Neuronal stem cell (in vitro differentiated cells): Measurements from ENCODE around the gene KSR2.

Experiments used
- DNase-seq: peaks from one replicate; pipeline ENCODE4 v3.0.0-alpha.2; 2013; ENCODE audit warnings: low spot score
- H2AFZ ChIP-seq: one replicate; pipeline ENCODE4 v1.6.1; 2013; ENCODE audit warnings: mild to moderate bottlenecking, low read length, inconsistent platforms
- H2AK5ac ChIP-seq: 2 replicates; pipeline ENCODE4 v1.6.1; 2013; ENCODE audit warnings: low read depth, mild to moderate bottlenecking, inconsistent platforms, low read length, moderate library complexity, mixed read lengths
- H2BK120ac ChIP-seq: 2 replicates; pipeline ENCODE4 v1.6.1; 2013; ENCODE audit warnings: low read depth, mild to moderate bottlenecking, inconsistent platforms, low read length, moderate library complexity, mixed read lengths
- H2BK12ac ChIP-seq: one replicate; pipeline ENCODE4 v1.6.1; 2013; ENCODE audit warnings: low read length, inconsistent platforms
- H2BK15ac ChIP-seq: 2 replicates; pipeline ENCODE4 v1.6.1; 2013; ENCODE audit warnings: mild to moderate bottlenecking, low read length, inconsistent platforms, mixed read lengths
- H2BK5ac ChIP-seq: one replicate; pipeline ENCODE4 v1.6.1; 2013; ENCODE audit warnings: inconsistent platforms, mild to moderate bottlenecking, low read length, moderate library complexity
- H3K14ac ChIP-seq: one replicate; pipeline ENCODE4 v1.6.1; 2013; ENCODE audit warnings: low read length, inconsistent platforms
- H3K18ac ChIP-seq: 2 replicates; pipeline ENCODE4 v1.6.1; 2013; ENCODE audit warnings: low read length, inconsistent platforms
- H3K23ac ChIP-seq: 2 replicates; pipeline ENCODE4 v1.6.1; 2013; ENCODE audit warnings: low read depth, mild to moderate bottlenecking, mixed read lengths, low read length, inconsistent platforms; ENCODE audit not compliant: poor library complexity
- H3K27ac ChIP-seq: replicated peaks from 3 replicates; pipeline ENCODE4 v1.5.1; 2013; ENCODE audit warnings: low read length, inconsistent platforms
- H3K27me3 ChIP-seq, 3 experiments: 2 replicates each; pipeline ENCODE4 v1.6.1; 2013; ENCODE audit warnings: low read length in 3 of 3, mild to moderate bottlenecking in 2 of 3, inconsistent platforms in 1 of 3, low read depth in 1 of 3, mixed read lengths in 1 of 3, moderate library complexity in 1 of 3; ENCODE audit not compliant: control insufficient read depth in 3 of 3, insufficient read depth in 3 of 3
- H3K36me3 ChIP-seq, 2 donors: replicated peaks in 1 of 2; 2 replicates each; pipeline ENCODE4 v1.6.1; 2013; ENCODE audit warnings: low read length in 2 of 2; ENCODE audit not compliant: control insufficient read depth in 2 of 2, insufficient read depth in 2 of 2
- H3K4ac ChIP-seq: 2 replicates; pipeline ENCODE4 v1.6.1; 2013; ENCODE audit warnings: inconsistent platforms, mild to moderate bottlenecking, low read length, moderate library complexity
- H3K4me1 ChIP-seq, 2 donors: 1 replicate in 1 of 2; 2 replicates in 1 of 2; pipeline ENCODE4 v1.6.1; 2013; ENCODE audit warnings: low read length in 2 of 2, low read depth in 1 of 2; ENCODE audit not compliant: control insufficient read depth in 2 of 2, insufficient read depth in 1 of 2
- H3K4me2 ChIP-seq: one replicate; pipeline ENCODE4 v1.6.1; 2013; ENCODE audit warnings: mild to moderate bottlenecking, low read length, inconsistent platforms; ENCODE audit not compliant: insufficient read depth, poor library complexity, severe bottlenecking
- H3K4me3 ChIP-seq, 2 donors: 2 replicates each; pipeline ENCODE4 v1.5.1; 2013; ENCODE audit warnings: low read length in 2 of 2, mild to moderate bottlenecking in 2 of 2, inconsistent platforms in 1 of 2, moderate library complexity in 1 of 2
- H3K79me1 ChIP-seq: one replicate; pipeline ENCODE4 v1.6.1; 2013; ENCODE audit warnings: low read depth, mild to moderate bottlenecking, inconsistent platforms, low read length, moderate library complexity
- H3K9ac ChIP-seq: one replicate; pipeline ENCODE4 v1.6.1; 2013; ENCODE audit warnings: mild to moderate bottlenecking, low read depth, low read length, inconsistent platforms; ENCODE audit not compliant: poor library complexity
- H3K9me3 ChIP-seq, 2 donors: replicated peaks in 1 of 2; 2 replicates each; pipeline versions ENCODE3 to v1.6.1; 2013; ENCODE audit warnings: low read length in 2 of 2, mild to moderate bottlenecking in 2 of 2, inconsistent platforms in 1 of 2, low read depth in 1 of 2, mixed read lengths in 1 of 2, moderate library complexity in 1 of 2; ENCODE audit not compliant: control insufficient read depth in 2 of 2, insufficient read depth in 1 of 2
- H4K8ac ChIP-seq: one replicate; pipeline ENCODE4 v1.6.1; 2013; ENCODE audit warnings: low read depth, mild to moderate bottlenecking, inconsistent platforms, low read length, moderate library complexity
- H4K91ac ChIP-seq: one replicate; pipeline ENCODE4 v1.6.1; 2013; ENCODE audit warnings: low read length, low read depth, mild to moderate bottlenecking, inconsistent platforms; ENCODE audit not compliant: poor library complexity
- WGBS, 2 donors: extraction: QIAGEN DNeasy Blood & Tissue Kit; methylation state at CpG; one replicate each; pipeline ENCODE4 v1.1.7; 2013; ENCODE audit warnings: missing lambda C conversion rate in 2 of 2, mixed read lengths in 1 of 2; ENCODE audit not compliant: insufficient read length in 2 of 2, insufficient replicate concordance in 1 of 2; ENCODE audit errors: extremely low coverage in 2 of 2; 5-methylcytosine and 5-hydroxymethylcytosine counted together

Gene KSR2

DNA sequence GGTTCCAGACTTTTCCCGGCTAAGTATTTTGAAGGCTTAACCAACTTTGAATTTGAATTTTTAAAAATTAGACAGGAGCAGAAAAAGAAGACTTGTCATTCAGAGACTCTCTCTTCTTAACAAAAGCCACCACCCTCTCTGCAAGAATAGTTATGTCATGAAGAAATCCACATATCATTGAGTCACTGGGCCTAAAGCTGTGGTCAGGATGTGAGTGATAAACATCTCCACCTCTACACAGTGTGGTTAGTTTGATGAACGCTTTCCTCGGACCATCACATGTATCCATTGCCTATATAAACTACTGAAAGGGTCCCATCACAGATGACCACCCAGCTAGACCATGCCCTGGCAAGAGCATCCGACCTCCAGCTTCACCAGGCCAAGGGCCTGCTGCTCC lies 226.1 kb downstream of the KSR2 start:
- no CpG with 5 or more reads among the region's 4 CpGs for WGBS, 2 donors
- Histone ChIP-seq H2AFZ (no peak overlapping the region), H2AK5ac (no peak overlapping the region), H2BK12ac (no peak overlapping the region), H2BK15ac (no peak overlapping the region), H3K4me1 (no peaks in the 10 kb centered on the region), H3K14ac (no peak overlapping the region), H3K36me3 (no peaks in the 10 kb centered on the region), H3K4me2 (no peak overlapping the region), H4K8ac (no peak overlapping the region), H3K27ac (no peak overlapping the region), H3K18ac (no peak overlapping the region), H3K79me1 (no peaks in the 10 kb centered on the region), H3K23ac (no peak overlapping the region), H3K9me3 (peaks cover 0 to 2% of the 10 kb centered on the region in 2 donors), H4K91ac (no peak overlapping the region), H2BK5ac (no peak overlapping the region), H3K9ac (no peak overlapping the region), H3K4ac (no peak overlapping the region), H3K27me3 (no peaks in the 10 kb centered on the region), H3K4me3 (no peak overlapping the region), H2BK120ac (no peak overlapping the region)
- no peak for DNase-seq

DNA sequence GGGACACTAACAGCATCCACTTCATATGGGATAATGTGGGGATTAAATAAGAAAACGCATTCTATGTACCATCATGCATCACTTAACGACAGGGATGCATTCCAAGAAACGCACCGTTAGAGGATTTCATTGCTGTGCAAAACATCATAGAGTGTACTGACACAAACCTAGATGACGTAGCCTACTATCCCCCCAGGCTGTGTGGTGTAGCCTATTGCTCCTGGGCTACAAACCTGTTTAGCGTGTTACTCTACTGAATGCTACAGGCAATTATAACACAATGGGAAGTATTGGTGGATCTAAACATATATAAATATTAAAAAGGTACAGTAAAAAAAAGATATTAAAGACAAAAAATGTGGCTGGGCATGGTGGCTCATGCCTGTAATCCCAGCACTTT lies 230.6 kb downstream of the KSR2 start:
- H3K18ac ChIP-seq = no peak overlapping the region
- H2BK15ac ChIP-seq = no peak overlapping the region
- no peak overlapping the region for H3K4me2 ChIP-seq
- H2BK12ac ChIP-seq = no peak overlapping the region
- no peak overlapping the region for H2AK5ac ChIP-seq
- no peak overlapping the region for H2BK5ac ChIP-seq
- no peak overlapping the region for H3K4ac ChIP-seq
- no peaks in the 10 kb centered on the region for H3K36me3 ChIP-seq
- H3K4me1 ChIP-seq = no peaks in the 10 kb centered on the region
- H2AFZ ChIP-seq = no peak overlapping the region
- no peak overlapping the region for H4K91ac ChIP-seq
- H3K14ac ChIP-seq = no peak overlapping the region
- H2BK120ac ChIP-seq = no peak overlapping the region
- H3K27ac ChIP-seq = no peak overlapping the region
- no peak overlapping the region for H3K23ac ChIP-seq
- no CpG with 5 or more reads among the region's 6 CpGs for WGBS, 2 donors
- H3K79me1 ChIP-seq = no peaks in the 10 kb centered on the region
- no peak overlapping the region for H4K8ac ChIP-seq
- H3K4me3 ChIP-seq = no peak overlapping the region
- H3K27me3 ChIP-seq = no peaks in the 10 kb centered on the region
- DNase-seq = no peak
- no peak overlapping the region for H3K9ac ChIP-seq
- H3K9me3 ChIP-seq = peaks cover 0 to 2% of the 10 kb centered on the region in 2 donors

GRCh38 chr12:117733549-117733805 lies 235.3 kb downstream of the KSR2 start:
- DNase-seq = no peak
- Histone ChIP-seq H3K4me1 (no peaks in the 10 kb centered on the region), H3K27ac (no peak overlapping the region), H3K23ac (no peak overlapping the region), H3K4me2 (no peak overlapping the region), H3K14ac (no peak overlapping the region), H3K27me3 (no peaks in the 10 kb centered on the region), H3K9ac (no peak overlapping the region), H3K9me3 (no peaks in the 10 kb centered on the region), H3K79me1 (no peaks in the 10 kb centered on the region), H3K4me3 (no peak overlapping the region), H2BK5ac (no peak overlapping the region), H4K91ac (no peak overlapping the region), H2AK5ac (no peak overlapping the region), H3K36me3 (no peaks in the 10 kb centered on the region), H2BK120ac (no peak overlapping the region), H4K8ac (no peak overlapping the region), H2BK15ac (no peak overlapping the region), H2BK12ac (no peak overlapping the region), H3K4ac (no peak overlapping the region), H2AFZ (no peak overlapping the region), H3K18ac (no peak overlapping the region)
- WGBS, 2 donors = no CpG with 5 or more reads among the region's 1 CpG

DNA sequence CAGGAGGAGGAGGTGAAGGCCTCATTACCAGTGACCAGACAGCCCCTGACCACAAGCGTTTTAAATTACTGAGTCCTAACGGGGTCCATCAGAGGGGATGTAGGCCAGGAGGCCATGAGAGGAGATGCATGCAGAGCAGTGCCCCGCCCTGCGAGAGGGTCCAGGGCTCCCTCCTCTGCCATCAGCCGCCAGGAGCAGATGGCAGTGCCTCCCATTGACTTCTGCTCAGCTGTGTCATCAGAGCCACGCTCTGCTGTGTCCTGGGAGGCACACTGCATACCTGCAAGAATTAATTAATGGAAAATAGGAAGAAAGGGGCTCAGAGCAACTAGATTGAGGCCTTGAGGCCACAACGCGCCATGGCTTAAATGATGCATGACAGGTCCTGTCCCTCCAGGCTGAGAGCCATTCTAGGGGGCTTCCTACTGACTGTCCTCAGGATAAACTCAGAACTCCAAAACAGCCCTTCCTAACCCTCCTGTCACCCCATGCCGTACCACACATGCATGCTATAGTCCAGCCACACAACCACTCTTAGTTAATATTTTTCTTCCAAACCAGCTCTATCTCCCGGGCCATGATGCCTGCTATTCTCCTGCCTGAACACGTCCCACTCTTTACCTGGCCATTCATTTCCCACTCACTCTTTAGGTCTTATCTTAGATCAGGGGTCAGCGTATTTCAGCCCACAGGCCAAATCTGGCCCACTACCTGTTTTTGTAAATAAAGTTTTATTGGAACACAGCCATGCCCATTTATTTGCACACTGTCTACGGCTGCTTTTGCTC lies 235.8 kb downstream of the KSR2 start:
- H2AFZ ChIP-seq = no peak overlapping the region
- no peak overlapping the region for H3K9ac ChIP-seq
- no peak overlapping the region for H2BK120ac ChIP-seq
- no peak overlapping the region for H3K14ac ChIP-seq
- H4K91ac ChIP-seq = no peak overlapping the region
- no peaks in the 10 kb centered on the region for H3K9me3 ChIP-seq
- no CpG with 5 or more reads among the region's 13 CpGs for WGBS, 2 donors
- H2BK12ac ChIP-seq = no peak overlapping the region
- H3K36me3 ChIP-seq = no peaks in the 10 kb centered on the region
- no peaks in the 10 kb centered on the region for H3K4me1 ChIP-seq
- no peak overlapping the region for H2BK15ac ChIP-seq
- no peak for DNase-seq
- no peak overlapping the region for H3K4me2 ChIP-seq
- no peaks in the 10 kb centered on the region for H3K79me1 ChIP-seq
- H3K27me3 ChIP-seq = no peaks in the 10 kb centered on the region
- H2AK5ac ChIP-seq = no peak overlapping the region
- H3K18ac ChIP-seq = no peak overlapping the region
- no peak overlapping the region for H3K23ac ChIP-seq
- H2BK5ac ChIP-seq = no peak overlapping the region
- H4K8ac ChIP-seq = no peak overlapping the region
- H3K27ac ChIP-seq = no peak overlapping the region
- H3K4ac ChIP-seq = no peak overlapping the region
- no peak overlapping the region for H3K4me3 ChIP-seq
